ENCODE measurements around the gene PCDHGA10. TPM values are rescaled to one million over a fixed set of nuclear protein-coding genes. Genes with fewer than 3 reads are reported as not detected.

The PCDHGA10 gene
- total and polyA plus RNA-seq, 2 experiments from 2014 or later: 4.6 to 11.1 TPM

GRCh38 chr5:141441571-141442170 is 28.9 kb downstream of the PCDHGA10 start:
- peaks cover 18% of the 10 kb centered on the region for H3K4me1 ChIP-seq (ENCODE audit: insufficient read depth)
- in situ Hi-C loops (cut with MboI): no loop called here
- no peak for TF ChIP-seq EZH2phosphoT487 (IDR thresholded peaks at IDR 0.05; ENCODE audit: insufficient read depth, low read depth)
- no peak for TF ChIP-seq EZH2 (IDR thresholded peaks at IDR 0.05; ENCODE audit: insufficient read depth, poor library complexity, severe bottlenecking)

GRCh38 chr5:141465351-141465750 is 52.6 kb downstream of the PCDHGA10 start:
- WGBS, 2 experiments (ENCODE audit: low coverage in 1 of 2, low lambda C conversion rate in 2 of 2, missing lambda C conversion rate in 2 of 2): 93 to 100% methylated on average over 3 of the region's 3 CpGs
- H3K4me2 ChIP-seq (ENCODE audit: unreplicated experiment): no peak overlapping the region
- in situ Hi-C loops (cut with MboI): no loop called here
- no peak overlapping the region for H3K27ac ChIP-seq
- no peak overlapping the region for H2AFZ ChIP-seq
- H3K9me3 ChIP-seq (ENCODE audit: low read depth): no peaks in the 10 kb centered on the region
- no peak overlapping the region for H3K4me3 ChIP-seq
- H3F3A ChIP-seq (ENCODE audit: insufficient read depth): no peaks in the 10 kb centered on the region
- H4K20me1 ChIP-seq (ENCODE audit: insufficient read depth): no peaks in the 10 kb centered on the region
- DNase-seq: peak; percentile 24
- H3K36me3 ChIP-seq (ENCODE audit: low read depth): no peaks in the 10 kb centered on the region
- H3K27me3 ChIP-seq (replicated peaks; ENCODE audit: insufficient read depth): no peaks in the 10 kb centered on the region
- TF ChIP-seq EZH2 (IDR thresholded peaks at IDR 0.05; ENCODE audit: insufficient read depth, poor library complexity, severe bottlenecking) (no peak), EZH2phosphoT487 (IDR thresholded peaks at IDR 0.05; ENCODE audit: insufficient read depth, low read depth) (no peak)
- H3K79me2 ChIP-seq (ENCODE audit: insufficient read depth): peaks cover 56% of the 10 kb centered on the region
- no peaks in the 10 kb centered on the region for H3K4me1 ChIP-seq (ENCODE audit: insufficient read depth)
- H3K9ac ChIP-seq: no peak overlapping the region
- no peaks in the 10 kb centered on the region for H3K9me2 ChIP-seq (ENCODE audit: insufficient read depth)

More at GRCh38 chr5:141441571-141442170, 28.9 kb downstream of the PCDHGA10 start:
- Histone ChIP-seq H3F3A (ENCODE audit: insufficient read depth) (peaks cover 12% of the 10 kb centered on the region; the same call in 1 of the 2 replicates), H3K27me3 (replicated peaks; ENCODE audit: insufficient read depth) (no peaks in the 10 kb centered on the region), H2AFZ (no peak overlapping the region), H3K9ac (no peak overlapping the region), H3K79me2 (ENCODE audit: insufficient read depth) (peaks cover 81% of the 10 kb centered on the region), H3K4me2 (ENCODE audit: unreplicated experiment) (no peak overlapping the region), H3K9me3 (ENCODE audit: low read depth) (no peaks in the 10 kb centered on the region), H3K4me3 (no peak overlapping the region), H3K36me3 (ENCODE audit: low read depth) (no peaks in the 10 kb centered on the region), H4K20me1 (ENCODE audit: insufficient read depth) (no peaks in the 10 kb centered on the region), H3K9me2 (ENCODE audit: insufficient read depth) (no peaks in the 10 kb centered on the region), H3K27ac (no peak overlapping the region)
- 56 to 58% methylated on average over 50 of the region's 50 CpGs for WGBS, 2 experiments (ENCODE audit: low coverage in 1 of 2, low lambda C conversion rate in 2 of 2, missing lambda C conversion rate in 2 of 2)
- DNase-seq: no peak

Other genes starting within 250 kb of the PCDHGA10 start
Only the 30 nearest of the 37 such genes appear.
- 1.3 and 2.9 TPM in 2 replicates for gene PCDHB10, start 220.6 kb upstream of the PCDHGA10 start, total RNA-seq (2014; rRNA removed; shearing (Covaris generic))
- 0.86 and 1.3 TPM in 2 replicates for gene PCDHB10, start 220.6 kb upstream of the PCDHGA10 start, polyA plus RNA-seq (2016; fragmentation: Nextera tagmentation; extraction: Ambion mirVana)
- 0.38 and 1.2 TPM in 2 replicates for gene PCDHB11, start 213.4 kb upstream of the PCDHGA10 start, total RNA-seq (2014; rRNA removed; shearing (Covaris generic))
- 1.1 TPM in 2 replicates for gene PCDHB11, start 213.4 kb upstream of the PCDHGA10 start, polyA plus RNA-seq (2016; fragmentation: Nextera tagmentation; extraction: Ambion mirVana)
- 0.43 and 2.9 TPM in 2 replicates for gene PCDHB12, start 204.3 kb upstream of the PCDHGA10 start, total RNA-seq (2014; rRNA removed; shearing (Covaris generic))
- 0.48 and 0.53 TPM in 2 replicates for gene PCDHB12, start 204.3 kb upstream of the PCDHGA10 start, polyA plus RNA-seq (2016; fragmentation: Nextera tagmentation; extraction: Ambion mirVana)
- 2.8 and 3.3 TPM in 2 replicates for gene PCDHB13, start 199.1 kb upstream of the PCDHGA10 start, total RNA-seq (2014; rRNA removed; shearing (Covaris generic))
- 1.6 and 2.0 TPM in 2 replicates for gene PCDHB13, start 199.1 kb upstream of the PCDHGA10 start, polyA plus RNA-seq (2016; fragmentation: Nextera tagmentation; extraction: Ambion mirVana)
- gene PCDHB14, start 189.6 kb upstream of the PCDHGA10 start, total RNA-seq (2014; rRNA removed; shearing (Covaris generic)): 2.1 and 4.3 TPM in 2 replicates
- gene PCDHB14, start 189.6 kb upstream of the PCDHGA10 start, polyA plus RNA-seq (2016; fragmentation: Nextera tagmentation; extraction: Ambion mirVana): 1.7 and 2.1 TPM in 2 replicates
- 2.7 and 2.8 TPM in 2 replicates for gene PCDHB15, start 167.6 kb upstream of the PCDHGA10 start, total RNA-seq (2014; rRNA removed; shearing (Covaris generic))
- gene PCDHB15, start 167.6 kb upstream of the PCDHGA10 start, polyA plus RNA-seq (2016; fragmentation: Nextera tagmentation; extraction: Ambion mirVana): 1.5 and 1.9 TPM in 2 replicates
- gene SLC25A2, start 108.9 kb upstream of the PCDHGA10 start, total RNA-seq (2014; rRNA removed; shearing (Covaris generic)): not detected in 2 replicates
- gene SLC25A2, start 108.9 kb upstream of the PCDHGA10 start, polyA plus RNA-seq (2016; fragmentation: Nextera tagmentation; extraction: Ambion mirVana): not detected in 2 replicates
- 65.0 and 65.9 TPM in 2 replicates for gene TAF7, start 92.2 kb upstream of the PCDHGA10 start, total RNA-seq (2014; rRNA removed; shearing (Covaris generic))
- gene TAF7, start 92.2 kb upstream of the PCDHGA10 start, polyA plus RNA-seq (2016; fragmentation: Nextera tagmentation; extraction: Ambion mirVana): 104 and 114 TPM in 2 replicates
- 0.38 and 1.8 TPM in 2 replicates for gene PCDHGA1, start 82.5 kb upstream of the PCDHGA10 start, total RNA-seq (2014; rRNA removed; shearing (Covaris generic))
- 0.63 and 0.72 TPM in 2 replicates for gene PCDHGA1, start 82.5 kb upstream of the PCDHGA10 start, polyA plus RNA-seq (2016; fragmentation: Nextera tagmentation; extraction: Ambion mirVana)
- gene PCDHGA2, start 74.2 kb upstream of the PCDHGA10 start, total RNA-seq (2014; rRNA removed; shearing (Covaris generic)): 6.3 and 7.3 TPM in 2 replicates
- 4.3 and 5.3 TPM in 2 replicates for gene PCDHGA2, start 74.2 kb upstream of the PCDHGA10 start, polyA plus RNA-seq (2016; fragmentation: Nextera tagmentation; extraction: Ambion mirVana)
- gene PCDHGA3, start 69.2 kb upstream of the PCDHGA10 start, total RNA-seq (2014; rRNA removed; shearing (Covaris generic)): 7.5 and 7.6 TPM in 2 replicates
- gene PCDHGA3, start 69.2 kb upstream of the PCDHGA10 start, polyA plus RNA-seq (2016; fragmentation: Nextera tagmentation; extraction: Ambion mirVana): 4.0 and 5.4 TPM in 2 replicates
- gene PCDHGB1, start 62.9 kb upstream of the PCDHGA10 start, total RNA-seq (2014; rRNA removed; shearing (Covaris generic)): 0.25 and 0.86 TPM in 2 replicates
- 0.16 and 0.19 TPM in 2 replicates for gene PCDHGB1, start 62.9 kb upstream of the PCDHGA10 start, polyA plus RNA-seq (2016; fragmentation: Nextera tagmentation; extraction: Ambion mirVana)
- gene PCDHGA4, start 58.0 kb upstream of the PCDHGA10 start, total RNA-seq (2014; rRNA removed; shearing (Covaris generic)): 10.8 and 13.9 TPM in 2 replicates
- 8.1 and 8.6 TPM in 2 replicates for gene PCDHGA4, start 58.0 kb upstream of the PCDHGA10 start, polyA plus RNA-seq (2016; fragmentation: Nextera tagmentation; extraction: Ambion mirVana)
- gene PCDHGB2, start 53.0 kb upstream of the PCDHGA10 start, total RNA-seq (2014; rRNA removed; shearing (Covaris generic)): 2.2 and 2.5 TPM in 2 replicates
- 0.76 and 0.94 TPM in 2 replicates for gene PCDHGB2, start 53.0 kb upstream of the PCDHGA10 start, polyA plus RNA-seq (2016; fragmentation: Nextera tagmentation; extraction: Ambion mirVana)
- 0.86 and 1.3 TPM in 2 replicates for gene PCDHGA5, start 48.8 kb upstream of the PCDHGA10 start, total RNA-seq (2014; rRNA removed; shearing (Covaris generic))
- 0.24 and 0.35 TPM in 2 replicates for gene PCDHGA5, start 48.8 kb upstream of the PCDHGA10 start, polyA plus RNA-seq (2016; fragmentation: Nextera tagmentation; extraction: Ambion mirVana)
- 2.8 and 4.0 TPM in 2 replicates for gene PCDHGB3, start 42.7 kb upstream of the PCDHGA10 start, total RNA-seq (2014; rRNA removed; shearing (Covaris generic))
- 0.95 and 1.2 TPM in 2 replicates for gene PCDHGB3, start 42.7 kb upstream of the PCDHGA10 start, polyA plus RNA-seq (2016; fragmentation: Nextera tagmentation; extraction: Ambion mirVana)
- gene PCDHGA6, start 39.1 kb upstream of the PCDHGA10 start, total RNA-seq (2014; rRNA removed; shearing (Covaris generic)): 5.4 and 5.8 TPM in 2 replicates
- 2.1 and 2.6 TPM in 2 replicates for gene PCDHGA6, start 39.1 kb upstream of the PCDHGA10 start, polyA plus RNA-seq (2016; fragmentation: Nextera tagmentation; extraction: Ambion mirVana)
- 0.43 and 1.6 TPM in 2 replicates for gene PCDHGA7, start 30.2 kb upstream of the PCDHGA10 start, total RNA-seq (2014; rRNA removed; shearing (Covaris generic))
- gene PCDHGA7, start 30.2 kb upstream of the PCDHGA10 start, polyA plus RNA-seq (2016; fragmentation: Nextera tagmentation; extraction: Ambion mirVana): 0.84 and 1.1 TPM in 2 replicates
- gene PCDHGB4, start 25.3 kb upstream of the PCDHGA10 start, total RNA-seq (2014; rRNA removed; shearing (Covaris generic)): 6.8 and 7.6 TPM in 2 replicates
- 5.0 and 5.6 TPM in 2 replicates for gene PCDHGB4, start 25.3 kb upstream of the PCDHGA10 start, polyA plus RNA-seq (2016; fragmentation: Nextera tagmentation; extraction: Ambion mirVana)
- 0.86 and 1.5 TPM in 2 replicates for gene PCDHGA8, start 20.4 kb upstream of the PCDHGA10 start, total RNA-seq (2014; rRNA removed; shearing (Covaris generic))
- 0.25 and 0.69 TPM in 2 replicates for gene PCDHGA8, start 20.4 kb upstream of the PCDHGA10 start, polyA plus RNA-seq (2016; fragmentation: Nextera tagmentation; extraction: Ambion mirVana)
- gene PCDHGB5, start 15.0 kb upstream of the PCDHGA10 start, total RNA-seq (2014; rRNA removed; shearing (Covaris generic)): 13.2 and 14.9 TPM in 2 replicates
- gene PCDHGB5, start 15.0 kb upstream of the PCDHGA10 start, polyA plus RNA-seq (2016; fragmentation: Nextera tagmentation; extraction: Ambion mirVana): 15.0 and 15.7 TPM in 2 replicates
- 2.6 and 2.9 TPM in 2 replicates for gene PCDHGA9, start 10.2 kb upstream of the PCDHGA10 start, total RNA-seq (2014; rRNA removed; shearing (Covaris generic))
- gene PCDHGA9, start 10.2 kb upstream of the PCDHGA10 start, polyA plus RNA-seq (2016; fragmentation: Nextera tagmentation; extraction: Ambion mirVana): 0.61 and 0.71 TPM in 2 replicates
- 1.9 and 4.3 TPM in 2 replicates for gene PCDHGB6, start 5.0 kb upstream of the PCDHGA10 start, total RNA-seq (2014; rRNA removed; shearing (Covaris generic))
- 3.0 and 3.2 TPM in 2 replicates for gene PCDHGB6, start 5.0 kb upstream of the PCDHGA10 start, polyA plus RNA-seq (2016; fragmentation: Nextera tagmentation; extraction: Ambion mirVana)
- 14.2 and 14.8 TPM in 2 replicates for gene PCDHGB7, start 4.7 kb downstream of the PCDHGA10 start, total RNA-seq (2014; rRNA removed; shearing (Covaris generic))
- 12.7 and 13.2 TPM in 2 replicates for gene PCDHGB7, start 4.7 kb downstream of the PCDHGA10 start, polyA plus RNA-seq (2016; fragmentation: Nextera tagmentation; extraction: Ambion mirVana)
- 21.7 and 25.3 TPM in 2 replicates for gene PCDHGA11, start 8.1 kb downstream of the PCDHGA10 start, total RNA-seq (2014; rRNA removed; shearing (Covaris generic))
- 15.3 and 18.1 TPM in 2 replicates for gene PCDHGA11, start 8.1 kb downstream of the PCDHGA10 start, polyA plus RNA-seq (2016; fragmentation: Nextera tagmentation; extraction: Ambion mirVana)
- gene PCDHGA12, start 17.5 kb downstream of the PCDHGA10 start, total RNA-seq (2014; rRNA removed; shearing (Covaris generic)): 8.6 and 10.9 TPM in 2 replicates
- 6.7 and 8.5 TPM in 2 replicates for gene PCDHGA12, start 17.5 kb downstream of the PCDHGA10 start, polyA plus RNA-seq (2016; fragmentation: Nextera tagmentation; extraction: Ambion mirVana)
- 44.6 and 53.1 TPM in 2 replicates for gene PCDHGC3, start 63.0 kb downstream of the PCDHGA10 start, total RNA-seq (2014; rRNA removed; shearing (Covaris generic))
- gene PCDHGC3, start 63.0 kb downstream of the PCDHGA10 start, polyA plus RNA-seq (2016; fragmentation: Nextera tagmentation; extraction: Ambion mirVana): 74.4 and 77.4 TPM in 2 replicates
- 0.38 and 0.54 TPM in 2 replicates for gene PCDHGC4, start 72.0 kb downstream of the PCDHGA10 start, total RNA-seq (2014; rRNA removed; shearing (Covaris generic))
- gene PCDHGC4, start 72.0 kb downstream of the PCDHGA10 start, polyA plus RNA-seq (2016; fragmentation: Nextera tagmentation; extraction: Ambion mirVana): 0.11 and 0.16 TPM in 2 replicates
- 2.2 and 3.2 TPM in 2 replicates for gene PCDHGC5, start 76.1 kb downstream of the PCDHGA10 start, total RNA-seq (2014; rRNA removed; shearing (Covaris generic))
- 1.8 and 2.5 TPM in 2 replicates for gene PCDHGC5, start 76.1 kb downstream of the PCDHGA10 start, polyA plus RNA-seq (2016; fragmentation: Nextera tagmentation; extraction: Ambion mirVana)
- gene DIAPH1, start 206.0 kb downstream of the PCDHGA10 start, total RNA-seq (2014; rRNA removed; shearing (Covaris generic)): 26.0 and 34.5 TPM in 2 replicates
- gene DIAPH1, start 206.0 kb downstream of the PCDHGA10 start, polyA plus RNA-seq (2016; fragmentation: Nextera tagmentation; extraction: Ambion mirVana): 33.7 and 34.4 TPM in 2 replicates